ENCODE data around the gene WASF3. TPM values are rescaled to one million over a fixed set of nuclear protein-coding genes. Genes with fewer than 3 reads are reported as not detected.
A peak's percentile ranks its signal among the peaks of the same experiment; 100 is the strongest.

Gene WASF3
- total and polyA plus RNA-seq, 8 donors, result 3.6 to 9.3 (median 5.2) TPM

GRCh38 chr13:26660185-26660584 is 102.7 kb downstream of the WASF3 start:
- ATAC-seq, result no peak
- intact Hi-C loops (cut with DNase I), result no loop called here

DNA sequence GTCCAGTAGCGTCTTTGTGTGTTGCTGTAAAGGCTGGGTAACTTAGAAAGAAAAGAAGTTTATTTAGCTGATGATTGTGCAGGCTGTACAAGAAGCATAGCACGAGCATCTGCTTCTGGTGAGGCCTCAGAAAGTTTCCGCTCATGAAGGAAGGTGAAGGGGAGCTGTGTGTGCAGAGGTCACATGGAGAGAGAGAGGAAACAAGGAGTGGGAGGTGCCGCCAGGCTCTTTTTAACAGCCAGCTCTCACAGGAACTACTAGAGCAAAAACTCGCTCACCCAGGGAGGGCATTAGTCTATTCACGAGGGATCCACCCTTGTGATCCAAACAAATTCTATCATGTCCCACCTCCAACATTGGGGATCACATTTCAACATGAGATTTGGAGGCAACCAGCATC is 103.3 kb downstream of the WASF3 start:
- 93 to 94% methylated on average over 6 of the region's 6 CpGs for WGBS, 2 donors
- TF ChIP-seq, protein P1, sequence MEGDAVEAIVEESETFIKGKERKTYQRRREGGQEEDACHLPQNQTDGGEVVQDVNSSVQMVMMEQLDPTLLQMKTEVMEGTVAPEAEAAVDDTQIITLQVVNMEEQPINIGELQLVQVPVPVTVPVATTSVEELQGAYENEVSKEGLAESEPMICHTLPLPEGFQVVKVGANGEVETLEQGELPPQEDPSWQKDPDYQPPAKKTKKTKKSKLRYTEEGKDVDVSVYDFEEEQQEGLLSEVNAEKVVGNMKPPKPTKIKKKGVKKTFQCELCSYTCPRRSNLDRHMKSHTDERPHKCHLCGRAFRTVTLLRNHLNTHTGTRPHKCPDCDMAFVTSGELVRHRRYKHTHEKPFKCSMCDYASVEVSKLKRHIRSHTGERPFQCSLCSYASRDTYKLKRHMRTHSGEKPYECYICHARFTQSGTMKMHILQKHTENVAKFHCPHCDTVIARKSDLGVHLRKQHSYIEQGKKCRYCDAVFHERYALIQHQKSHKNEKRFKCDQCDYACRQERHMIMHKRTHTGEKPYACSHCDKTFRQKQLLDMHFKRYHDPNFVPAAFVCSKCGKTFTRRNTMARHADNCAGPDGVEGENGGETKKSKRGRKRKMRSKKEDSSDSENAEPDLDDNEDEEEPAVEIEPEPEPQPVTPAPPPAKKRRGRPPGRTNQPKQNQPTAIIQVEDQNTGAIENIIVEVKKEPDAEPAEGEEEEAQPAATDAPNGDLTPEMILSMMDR (IDR thresholded peaks at IDR 0.05), result no peak
- Histone ChIP-seq H3K27ac (no peak overlapping the region), H3K4me3 (no peak overlapping the region), H3K4me1 (no peaks in the 10 kb centered on the region), H3K27me3 (no peaks in the 10 kb centered on the region), H3K36me3 (no peaks in the 10 kb centered on the region), H3K9me3 (no peaks in the 10 kb centered on the region)
- ATAC-seq, result no peak
- no peak for DNase-seq
- intact Hi-C loops (cut with DNase I), result no loop called here
- no peak for FAIRE-seq

More at GRCh38 chr13:26660185-26660584, 102.7 kb downstream of the WASF3 start:
- no peaks in the 10 kb centered on the region for H3K27me3 ChIP-seq
- no peak overlapping the region for H3K4me3 ChIP-seq
- H3K9me3 ChIP-seq, result no peaks in the 10 kb centered on the region
- no peaks in the 10 kb centered on the region for H3K4me1 ChIP-seq
- no peak for FAIRE-seq
- H3K27ac ChIP-seq, result no peak overlapping the region
- H3K36me3 ChIP-seq, result no peaks in the 10 kb centered on the region
- WGBS, 2 donors, result 88 to 89% methylated on average over 5 of the region's 5 CpGs
- TF ChIP-seq, protein P1 (IDR thresholded peaks at IDR 0.05), result no peak
- DNase-seq, result no peak

DNA sequence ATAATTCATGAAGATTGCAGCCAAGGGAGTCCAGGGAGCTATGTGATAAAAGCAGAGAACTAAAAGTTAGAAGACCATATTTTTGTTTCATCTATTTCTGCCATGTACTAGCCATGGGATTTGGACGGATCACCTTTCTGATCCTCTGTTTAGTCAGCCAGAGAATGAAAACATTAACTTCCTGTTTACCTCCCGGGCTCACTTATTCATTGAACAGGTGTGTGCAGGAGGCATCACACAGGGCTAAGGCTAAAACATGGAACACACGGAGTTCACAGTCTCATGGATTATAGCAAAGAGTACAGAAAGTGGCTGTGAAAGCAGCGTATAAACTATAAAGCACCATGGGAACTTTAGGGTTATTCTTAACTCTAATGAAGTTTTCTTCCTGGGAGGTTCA is 106.3 kb downstream of the WASF3 start:
- no peak overlapping the region for H3K4me3 ChIP-seq
- DNase-seq, result no peak

DNA sequence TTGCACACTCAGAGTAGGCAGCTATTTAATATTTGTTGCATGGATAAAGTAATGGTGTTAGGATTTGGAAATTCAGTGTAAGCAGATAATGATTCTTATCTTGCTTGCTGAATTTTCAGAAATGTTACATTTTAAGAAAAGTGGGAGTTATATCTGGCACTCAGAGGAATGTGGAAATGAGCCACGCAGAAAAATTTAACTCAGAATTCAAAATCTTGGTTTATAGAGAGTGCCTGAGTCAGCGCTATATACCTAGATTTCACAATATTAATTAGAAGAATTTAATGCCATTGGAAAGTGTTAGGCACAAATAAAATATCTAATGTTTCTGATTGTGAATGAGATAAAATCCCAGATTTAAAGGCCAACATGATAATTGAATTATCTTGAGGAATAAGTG is 106.8 kb downstream of the WASF3 start:
- Histone ChIP-seq H3K9me3 (no peaks in the 10 kb centered on the region), H3K27me3 (no peaks in the 10 kb centered on the region), H3K36me3 (no peaks in the 10 kb centered on the region), H3K4me3 (no peak overlapping the region), H3K4me1 (no peaks in the 10 kb centered on the region), H3K27ac (no peak overlapping the region)
- DNase-seq, result no peak
- intact Hi-C loops (cut with DNase I), result no loop called here
- FAIRE-seq, result no peak
- no peak for ATAC-seq
- TF ChIP-seq, protein P1 (IDR thresholded peaks at IDR 0.05), result no peak
- 90 to 94% methylated on average over 2 of the region's 2 CpGs for WGBS, 2 donors

More for the DNA sequence above, 106.3 kb downstream of the WASF3 start:
- H3K4me1 ChIP-seq, result no peaks in the 10 kb centered on the region
- intact Hi-C loops (cut with DNase I), result no loop called here
- TF ChIP-seq, protein P1 (IDR thresholded peaks at IDR 0.05), result no peak
- H3K27ac ChIP-seq, result no peak overlapping the region
- peak in 3 of 4 donors; percentile 32 to 70 (median 61) for ATAC-seq
- FAIRE-seq, result no peak
- no peaks in the 10 kb centered on the region for H3K9me3 ChIP-seq
- WGBS, 2 donors, result 38 to 44% methylated on average over 4 of the region's 4 CpGs
- no peaks in the 10 kb centered on the region for H3K27me3 ChIP-seq
- H3K36me3 ChIP-seq, result no peaks in the 10 kb centered on the region

GRCh38 chr13:26664876-26665275 is 107.4 kb downstream of the WASF3 start:
- no peaks in the 10 kb centered on the region for H3K4me1 ChIP-seq
- DNase-seq (no peak), ATAC-seq (peak in 2 of 4 donors; percentile 59 to 66), FAIRE-seq (no peak)
- H3K9me3 ChIP-seq, result no peaks in the 10 kb centered on the region
- no peak overlapping the region for H3K27ac ChIP-seq
- no peaks in the 10 kb centered on the region for H3K27me3 ChIP-seq
- intact Hi-C loops (cut with DNase I), result no loop called here
- TF ChIP-seq, protein P1 (IDR thresholded peaks at IDR 0.05), result no peak
- no peaks in the 10 kb centered on the region for H3K36me3 ChIP-seq
- no peak overlapping the region for H3K4me3 ChIP-seq
- 81 to 82% methylated on average over 3 of the region's 3 CpGs for WGBS, 2 donors

Data from pancreas (tissue), 10 donors.